Neural crest cell (in vitro differentiated cells): ENCODE results near the gene NUP42. TPM values are rescaled to one million over a fixed set of nuclear protein-coding genes. Genes with fewer than 3 reads are reported as not detected.
A peak's percentile ranks its signal among the peaks of the same experiment; 100 is the strongest.

Experiments
- DNase-seq: peaks from one replicate; pipeline ENCODE4 v3.0.0; 2021; ENCODE audit warnings: low read depth, mixed read lengths, low spot score
- H3K27ac Mint-ChIP-seq: one replicate; pipeline ENCODE4 v1.8.0; 2021; ENCODE audit warnings: mild to moderate bottlenecking, mixed read lengths; ENCODE audit not compliant: unreplicated experiment
- H3K27me3 Mint-ChIP-seq: 2 replicates; pipeline ENCODE4 v1.8.0; 2021; ENCODE audit warnings: low read depth, mild to moderate bottlenecking, mixed read lengths
- H3K36me3 Mint-ChIP-seq: 2 replicates; pipeline ENCODE4 v1.8.0; 2021; ENCODE audit warnings: low read depth, mild to moderate bottlenecking, mixed read lengths
- H3K4me1 Mint-ChIP-seq: 2 replicates; pipeline ENCODE4 v1.8.0; 2021; ENCODE audit warnings: mixed read lengths
- H3K4me3 Mint-ChIP-seq: one replicate; pipeline ENCODE4 v1.8.0; 2021; ENCODE audit warnings: mild to moderate bottlenecking, mixed read lengths
- H3K9me3 Mint-ChIP-seq: 2 replicates; pipeline ENCODE4 v1.8.0; 2021; ENCODE audit warnings: mixed read lengths
- CTCF ChIP-seq: fragments of 200-600 bp; sonication (generic); conservative IDR thresholded peaks from 2 replicates; pipeline ENCODE4 v1.5.0; 2021; ENCODE audit warnings: antibody characterized with exemption, mild to moderate bottlenecking
- total RNA-seq: library from RNA; stranded (reverse); gene quantifications from 2 replicates; pipeline ENCODE4 v1.2.1, GENCODE V29; 2021

Gene NUP42
- total RNA-seq, 1 donor from 2014 or later, result 50.3 TPM

- H3K9me3 Mint-ChIP-seq, result no peaks in the 10 kb centered on the region
- DNase-seq, result no peak
- H3K36me3 Mint-ChIP-seq, result peaks cover 5% of the 10 kb centered on the region
- no peak overlapping the region for H3K27ac Mint-ChIP-seq
- H3K27me3 Mint-ChIP-seq, result no peaks in the 10 kb centered on the region
- no peaks in the 10 kb centered on the region for H3K4me1 Mint-ChIP-seq
- no peak for TF ChIP-seq CTCF
- no peak overlapping the region for H3K4me3 Mint-ChIP-seq
These were observed 26.5 kb downstream of the NUP42 start for GRCh38 chr7:23208316-23208715.

- Mint-ChIP-seq H3K27ac (no peak overlapping the region), H3K27me3 (no peaks in the 10 kb centered on the region), H3K36me3 (peaks cover 2% of the 10 kb centered on the region), H3K9me3 (no peaks in the 10 kb centered on the region), H3K4me3 (no peak overlapping the region), H3K4me1 (no peaks in the 10 kb centered on the region)
- no peak for DNase-seq
- TF ChIP-seq CTCF, result no peak
These were observed 28.7 kb downstream of the NUP42 start for GRCh38 chr7:23210506-23210905.

GRCh38 chr7:23211589-23211988 lies 29.7 kb downstream of the NUP42 start:
- no peak overlapping the region for H3K27ac Mint-ChIP-seq
- H3K36me3 Mint-ChIP-seq, result no peaks in the 10 kb centered on the region
- H3K9me3 Mint-ChIP-seq, result no peaks in the 10 kb centered on the region
- no peak for TF ChIP-seq CTCF
- H3K27me3 Mint-ChIP-seq, result no peaks in the 10 kb centered on the region
- no peaks in the 10 kb centered on the region for H3K4me1 Mint-ChIP-seq
- H3K4me3 Mint-ChIP-seq, result no peak overlapping the region
- no peak for DNase-seq

- Mint-ChIP-seq H3K4me3 (no peak overlapping the region), H3K4me1 (no peaks in the 10 kb centered on the region)
These were observed 30.5 kb downstream of the NUP42 start for GRCh38 chr7:23212395-23212794.

GRCh38 chr7:23212841-23213240 lies 31.0 kb downstream of the NUP42 start:
- H3K9me3 Mint-ChIP-seq, result no peaks in the 10 kb centered on the region
- H3K4me1 Mint-ChIP-seq, result no peaks in the 10 kb centered on the region
- TF ChIP-seq CTCF, result no peak
- DNase-seq, result no peak
- H3K27ac Mint-ChIP-seq, result peak overlapping the region; percentile 23
- no peaks in the 10 kb centered on the region for H3K27me3 Mint-ChIP-seq
- no peaks in the 10 kb centered on the region for H3K36me3 Mint-ChIP-seq
- no peak overlapping the region for H3K4me3 Mint-ChIP-seq

More at GRCh38 chr7:23212395-23212794, 30.5 kb downstream of the NUP42 start:
- Mint-ChIP-seq H3K27me3 (no peaks in the 10 kb centered on the region), H3K27ac (peak overlapping the region; percentile 23), H3K9me3 (no peaks in the 10 kb centered on the region), H3K36me3 (no peaks in the 10 kb centered on the region)
- DNase-seq, result no peak
- no peak for TF ChIP-seq CTCF

- Mint-ChIP-seq H3K27me3 (no peaks in the 10 kb centered on the region), H3K4me3 (no peak overlapping the region), H3K27ac (no peak overlapping the region), H3K4me1 (no peaks in the 10 kb centered on the region), H3K36me3 (no peaks in the 10 kb centered on the region), H3K9me3 (no peaks in the 10 kb centered on the region)
- no peak for DNase-seq
- no peak for TF ChIP-seq CTCF
These were observed 31.9 kb downstream of the NUP42 start for GRCh38 chr7:23213755-23214154.
